ENCODE data around the gene PLCE1. TPM values are rescaled to one million over a fixed set of nuclear protein-coding genes. Genes with fewer than 3 reads are reported as not detected.
A peak's percentile ranks its signal among the peaks of the same experiment; 100 is the strongest.

Gene PLCE1
- total RNA-seq, 6 experiments from 2014 or later = 0.41 to 0.74 (median 0.47) TPM

- H3K4me3 Mint-ChIP-seq = no peak overlapping the region
- no peaks in the 10 kb centered on the region for H3K36me3 Mint-ChIP-seq (ENCODE audit: low read depth)
- peaks cover 23% of the 10 kb centered on the region for H3K27me3 Mint-ChIP-seq (ENCODE audit: insufficient read depth)
- TF ChIP-seq CTCF (IDR thresholded peaks at IDR 0.05) = no peak
- H3K9me3 Mint-ChIP-seq = no peaks in the 10 kb centered on the region; the same call in 1 of the 2 replicates
- no peak overlapping the region for H3K27ac Mint-ChIP-seq
- DNase-seq = no peak
- H3K4me1 Mint-ChIP-seq (ENCODE audit: low read depth) = peaks cover 12% of the 10 kb centered on the region
These were observed 11.3 kb downstream of the PLCE1 start for GRCh38 chr10:94005050-94005449.

- DNase-seq = peak; percentile 68
- Mint-ChIP-seq H3K36me3 (ENCODE audit: low read depth) (0 out of 2 replicates have a peak, but pooled peaks cover 4% of the 10 kb centered on the region), H3K27me3 (ENCODE audit: insufficient read depth) (peaks cover 15% of the 10 kb centered on the region), H3K27ac (peak overlapping the region; percentile 2; the same call in 1 of the 2 replicates), H3K4me1 (ENCODE audit: low read depth) (peaks cover 12% of the 10 kb centered on the region), H3K4me3 (no peak overlapping the region; the same call in 1 of the 2 replicates), H3K9me3 (peaks cover 7% of the 10 kb centered on the region)
- no peak for TF ChIP-seq CTCF (IDR thresholded peaks at IDR 0.05)
These were observed 13.1 kb downstream of the PLCE1 start for GRCh38 chr10:94006591-94007550.

GRCh38 chr10:94008526-94008925 is 14.8 kb downstream of the PLCE1 start:
- Mint-ChIP-seq H3K27ac (no peak overlapping the region), H3K4me1 (ENCODE audit: low read depth) (peaks cover 12% of the 10 kb centered on the region), H3K9me3 (peaks cover 7% of the 10 kb centered on the region), H3K36me3 (ENCODE audit: low read depth) (0 out of 2 replicates have a peak, but pooled peaks cover 4% of the 10 kb centered on the region), H3K4me3 (no peak overlapping the region), H3K27me3 (ENCODE audit: insufficient read depth) (peaks cover 12% of the 10 kb centered on the region)
- DNase-seq = no peak
- TF ChIP-seq CTCF (IDR thresholded peaks at IDR 0.05) = no peak

- no peak overlapping the region for H3K27ac Mint-ChIP-seq
- H3K27me3 Mint-ChIP-seq (ENCODE audit: insufficient read depth) = peaks cover 8% of the 10 kb centered on the region
- H3K4me1 Mint-ChIP-seq (ENCODE audit: low read depth) = peaks cover 12% of the 10 kb centered on the region
- peaks cover 7% of the 10 kb centered on the region for H3K9me3 Mint-ChIP-seq
- 0 out of 2 replicates have a peak, but pooled peaks cover 4% of the 10 kb centered on the region for H3K36me3 Mint-ChIP-seq (ENCODE audit: low read depth)
- DNase-seq = no peak
- no peak for TF ChIP-seq CTCF (IDR thresholded peaks at IDR 0.05)
- no peak overlapping the region for H3K4me3 Mint-ChIP-seq
These were observed 16.4 kb downstream of the PLCE1 start for GRCh38 chr10:94010116-94010515.

GRCh38 chr10:94010886-94011285 is 17.2 kb downstream of the PLCE1 start:
- no peak for TF ChIP-seq CTCF (IDR thresholded peaks at IDR 0.05)
- Mint-ChIP-seq H3K27ac (no peak overlapping the region), H3K36me3 (ENCODE audit: low read depth) (0 out of 2 replicates have a peak, but pooled peaks cover 4% of the 10 kb centered on the region), H3K9me3 (peaks cover 7% of the 10 kb centered on the region), H3K4me3 (no peak overlapping the region), H3K27me3 (ENCODE audit: insufficient read depth) (peaks cover 4% of the 10 kb centered on the region), H3K4me1 (ENCODE audit: low read depth) (peaks cover 12% of the 10 kb centered on the region)
- no peak for DNase-seq
